ENCODE data around the gene LRBA.

The LRBA gene

GRCh38 chr4:150253965-150254630 is 761.0 kb downstream of the LRBA start:
- no peak for DNase-seq

- DNase-seq, result no peak
These were observed 761.7 kb downstream of the LRBA start for GRCh38 chr4:150253416-150253815.

- DNase-seq, result no peak
These were observed 762.3 kb downstream of the LRBA start for GRCh38 chr4:150252741-150253140.

GRCh38 chr4:150252306-150252705 is 762.8 kb downstream of the LRBA start:
- no peak for DNase-seq

- DNase-seq, result no peak
These were observed 763.3 kb downstream of the LRBA start for GRCh38 chr4:150251752-150252190.

GRCh38 chr4:150250998-150251651 is 764.0 kb downstream of the LRBA start:
- DNase-seq, result no peak

GRCh38 chr4:150250293-150250997 is 764.6 kb downstream of the LRBA start:
- no peak for DNase-seq

GRCh38 chr4:150248181-150248580 is 766.9 kb downstream of the LRBA start:
- no peak for DNase-seq

- DNase-seq, result no peak
These were observed 767.9 kb downstream of the LRBA start for GRCh38 chr4:150247184-150247583.

GRCh38 chr4:150244600-150244999 is 770.5 kb downstream of the LRBA start:
- no peak for DNase-seq

GRCh38 chr4:150243932-150244331 is 771.2 kb downstream of the LRBA start:
- DNase-seq, result no peak

- no peak for DNase-seq
These were observed 772.1 kb downstream of the LRBA start for GRCh38 chr4:150242820-150243458.

- DNase-seq, result no peak
These were observed 775.1 kb downstream of the LRBA start for GRCh38 chr4:150240011-150240410.

GRCh38 chr4:150238591-150238990 is 776.5 kb downstream of the LRBA start:
- DNase-seq, result no peak

- DNase-seq, result no peak
These were observed 777.8 kb downstream of the LRBA start for GRCh38 chr4:150237110-150237872.

- DNase-seq, result no peak
These were observed 778.5 kb downstream of the LRBA start for GRCh38 chr4:150236626-150237025.

GRCh38 chr4:150235808-150236271 is 779.2 kb downstream of the LRBA start:
- no peak for DNase-seq

- no peak for DNase-seq
These were observed 779.8 kb downstream of the LRBA start for GRCh38 chr4:150235317-150235716.

- no peak for DNase-seq
These were observed 780.8 kb downstream of the LRBA start for GRCh38 chr4:150234246-150234645.

GRCh38 chr4:150232029-150232428 is 783.1 kb downstream of the LRBA start:
- DNase-seq, result no peak

- DNase-seq, result no peak
These were observed 783.8 kb downstream of the LRBA start for GRCh38 chr4:150231107-150231770.

- no peak for DNase-seq
These were observed 784.5 kb downstream of the LRBA start for GRCh38 chr4:150230561-150230960.
